Peyer's patch (tissue), 4 donors: Measurements from ENCODE around the gene KLHL28. TPM values are rescaled to one million over a fixed set of nuclear protein-coding genes. Genes with fewer than 3 reads are reported as not detected.

Source experiments
- DNase-seq, 3 donors: peaks; one replicate each; pipeline ENCODE4 v3.0.0-alpha.2; 2017 to 2019
- H3K27ac ChIP-seq, 4 donors: fragments of 200-600 bp; sonication (generic); one replicate each; pipeline ENCODE4 v1.5.1; 2016 to 2019
- H3K27me3 ChIP-seq, 2 donors: fragments of 200-600 bp; sonication (generic); one replicate each; pipeline ENCODE4 v1.5.1; 2019
- H3K36me3 ChIP-seq, 3 donors: fragments of 200-600 bp; sonication (generic); one replicate each; pipeline ENCODE4 v1.5.1; 2016 to 2019
- H3K4me1 ChIP-seq, 4 donors: fragments of 200-600 bp; sonication (generic); one replicate each; pipeline ENCODE4 v1.5.1; 2016 to 2019
- H3K4me3 ChIP-seq, 4 donors: fragments of 200-600 bp; sonication (generic); 1 replicate in 3 of 4; 2 replicates in 1 of 4; pipeline ENCODE4 v1.5.1; 2016 to 2019; ENCODE audit warnings: mild to moderate bottlenecking in 1 of 4
- H3K9me3 ChIP-seq, 4 donors: fragments of 200-600 bp; sonication (generic); one replicate each; pipeline ENCODE4 v1.5.1; 2016 to 2019; ENCODE audit warnings: mild to moderate bottlenecking in 1 of 4
- POLR2A ChIP-seq, 2 donors: fragments of 450-650 bp; IDR thresholded peaks; one replicate each; pipeline ENCODE4 v1.5.1; 2017; ENCODE audit warnings: antibody characterized with exemption in 2 of 2, mild to moderate bottlenecking in 2 of 2, moderate library complexity in 2 of 2
- total RNA-seq, 4 donors: library from RNA; depleted of rRNA; stranded (reverse); fragments of >200 nt; gene quantifications; one replicate each; pipeline ENCODE4 v1.1.0, GENCODE V29; 2016
- TF ChIP-seq, protein P1 (sequence below), 6 experiments: fragments of 450-650 bp in 4 of 6; fragments of 200-600 bp in 2 of 6; sonication (generic) in 1 of 6; IDR thresholded peaks; one replicate each; pipeline ENCODE4 v1.5.1; 2017 to 2019; ENCODE audit warnings: antibody characterized with exemption in 6 of 6, mild to moderate bottlenecking in 3 of 6, moderate library complexity in 1 of 6

The KLHL28 gene
- total RNA-seq, 4 donors from 2014 or later: 7.4 to 17.0 (median 12.0) TPM

DNA sequence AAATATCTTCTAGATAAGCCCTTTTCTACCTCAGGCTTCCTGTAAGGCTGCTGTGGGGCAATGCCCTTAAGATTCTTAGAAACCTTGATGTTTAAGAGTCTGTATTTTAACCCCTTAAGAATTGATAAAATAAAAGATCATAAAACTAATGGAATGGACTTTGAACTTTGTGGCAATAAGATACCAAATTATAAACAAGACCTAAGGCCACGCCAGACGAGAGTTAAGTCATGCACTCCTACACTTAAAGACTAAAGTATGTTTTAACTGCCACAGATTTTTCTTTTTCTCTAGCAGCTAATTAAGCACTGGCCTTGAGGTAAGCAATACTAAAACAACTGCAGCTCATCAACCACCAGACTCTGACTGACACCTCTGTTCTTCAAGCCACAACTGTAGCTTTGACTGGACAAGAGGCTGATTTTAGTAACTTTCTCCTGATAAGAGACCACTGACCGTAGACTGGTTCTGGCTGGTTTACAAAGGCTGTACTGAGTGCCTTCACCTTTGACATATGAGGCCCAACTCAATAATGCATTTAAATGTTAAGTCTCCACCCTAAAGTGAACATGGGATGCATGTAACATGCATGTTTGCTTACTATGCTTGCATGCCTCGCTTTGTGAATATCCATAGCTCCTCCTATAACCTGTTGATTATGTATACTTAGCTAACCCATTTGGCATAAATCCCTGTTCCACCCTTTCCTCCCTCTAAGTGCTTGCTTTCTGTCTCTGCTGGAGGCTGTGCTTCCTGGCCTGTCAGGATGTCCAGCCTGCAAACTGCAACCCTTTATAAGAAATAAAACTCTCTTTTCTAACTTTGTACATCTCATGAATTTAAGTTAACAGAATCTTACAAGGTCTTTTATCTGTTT, 71.9 kb downstream of the KLHL28 start:
- Histone ChIP-seq H3K36me3 (no peaks in the 10 kb centered on the region), H3K9me3 (no peaks in the 10 kb centered on the region), H3K27me3 (no peaks in the 10 kb centered on the region), H3K27ac (peak overlapping the region in 1 of 4 donors; percentile 66), H3K4me1 (no peaks in the 10 kb centered on the region), H3K4me3 (no peak overlapping the region)
- no peak for TF ChIP-seq POLR2A (IDR thresholded peaks at IDR 0.05)
- TF ChIP-seq, protein P1, sequence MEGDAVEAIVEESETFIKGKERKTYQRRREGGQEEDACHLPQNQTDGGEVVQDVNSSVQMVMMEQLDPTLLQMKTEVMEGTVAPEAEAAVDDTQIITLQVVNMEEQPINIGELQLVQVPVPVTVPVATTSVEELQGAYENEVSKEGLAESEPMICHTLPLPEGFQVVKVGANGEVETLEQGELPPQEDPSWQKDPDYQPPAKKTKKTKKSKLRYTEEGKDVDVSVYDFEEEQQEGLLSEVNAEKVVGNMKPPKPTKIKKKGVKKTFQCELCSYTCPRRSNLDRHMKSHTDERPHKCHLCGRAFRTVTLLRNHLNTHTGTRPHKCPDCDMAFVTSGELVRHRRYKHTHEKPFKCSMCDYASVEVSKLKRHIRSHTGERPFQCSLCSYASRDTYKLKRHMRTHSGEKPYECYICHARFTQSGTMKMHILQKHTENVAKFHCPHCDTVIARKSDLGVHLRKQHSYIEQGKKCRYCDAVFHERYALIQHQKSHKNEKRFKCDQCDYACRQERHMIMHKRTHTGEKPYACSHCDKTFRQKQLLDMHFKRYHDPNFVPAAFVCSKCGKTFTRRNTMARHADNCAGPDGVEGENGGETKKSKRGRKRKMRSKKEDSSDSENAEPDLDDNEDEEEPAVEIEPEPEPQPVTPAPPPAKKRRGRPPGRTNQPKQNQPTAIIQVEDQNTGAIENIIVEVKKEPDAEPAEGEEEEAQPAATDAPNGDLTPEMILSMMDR (IDR thresholded peaks at IDR 0.05): no peak
- DNase-seq: no peak

DNA sequence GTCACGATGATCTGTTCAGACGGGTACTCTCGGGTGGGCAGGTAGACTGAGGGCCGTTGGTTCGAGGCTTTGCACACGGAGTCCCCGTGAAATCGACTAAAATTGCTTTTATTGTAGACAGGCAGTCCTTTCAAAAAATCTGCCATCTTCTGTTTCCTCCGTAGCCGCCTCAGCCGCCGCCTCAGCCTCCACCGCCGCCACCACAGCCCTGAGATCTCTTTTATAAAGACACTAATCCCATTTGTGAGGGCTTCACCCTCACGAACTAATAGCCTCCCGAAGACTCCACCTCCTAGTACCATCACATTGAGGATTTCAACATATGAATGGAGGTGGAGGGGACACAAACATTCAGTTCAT, 74.2 kb downstream of the KLHL28 start:
- Histone ChIP-seq H3K27me3 (no peaks in the 10 kb centered on the region), H3K4me1 (no peaks in the 10 kb centered on the region), H3K36me3 (no peaks in the 10 kb centered on the region), H3K9me3 (peaks cover 0 to 3% (median 0%) of the 10 kb centered on the region in 4 donors), H3K27ac (no peak overlapping the region), H3K4me3 (no peak overlapping the region)
- DNase-seq: no peak
- no peak for TF ChIP-seq POLR2A (IDR thresholded peaks at IDR 0.05)
- TF ChIP-seq, protein P1 (IDR thresholded peaks at IDR 0.05): no peak

DNA sequence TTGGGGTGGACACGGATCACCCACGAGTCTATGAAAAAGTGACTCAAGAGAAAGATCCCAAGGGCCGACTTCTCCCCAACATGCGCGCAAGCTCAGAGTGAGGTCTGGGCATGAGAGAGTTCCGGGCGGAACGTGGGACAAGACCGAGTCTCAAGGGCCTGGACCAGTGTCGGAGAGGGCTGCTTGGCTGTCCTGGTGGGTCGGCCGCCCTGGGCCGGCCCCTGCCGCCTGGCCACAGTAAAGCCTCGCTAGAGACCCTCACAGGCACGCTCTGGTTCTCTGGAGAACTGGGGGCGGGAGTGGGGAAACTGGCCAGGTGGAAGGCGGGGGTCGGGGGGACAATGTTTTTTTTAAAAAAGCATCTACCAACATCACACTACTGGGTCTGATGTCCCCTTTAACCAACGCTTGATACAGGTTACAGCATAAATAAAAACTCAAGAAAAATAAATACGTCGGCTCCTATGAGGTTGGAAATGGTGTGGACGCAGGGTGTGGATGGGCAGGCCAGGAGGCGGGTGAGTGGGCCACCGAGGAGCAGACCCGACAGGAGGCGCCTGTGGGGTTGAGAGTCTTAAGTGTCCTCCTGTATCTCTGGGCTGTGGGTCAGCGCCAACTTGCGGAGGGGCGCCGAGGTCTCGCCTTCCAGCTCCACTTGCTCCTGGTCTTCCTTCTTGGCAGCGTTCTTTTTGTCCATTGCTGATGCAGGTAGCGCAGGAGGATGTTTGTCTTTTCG, 74.7 kb downstream of the KLHL28 start:
- Histone ChIP-seq H3K9me3 (peaks cover 0 to 7% (median 0%) of the 10 kb centered on the region in 4 donors), H3K4me1 (no peaks in the 10 kb centered on the region), H3K36me3 (no peaks in the 10 kb centered on the region), H3K27ac (no peak overlapping the region), H3K27me3 (no peaks in the 10 kb centered on the region), H3K4me3 (no peak overlapping the region)
- DNase-seq: no peak
- TF ChIP-seq POLR2A (IDR thresholded peaks at IDR 0.05): no peak
- TF ChIP-seq, protein P1 (IDR thresholded peaks at IDR 0.05): no peak

DNA sequence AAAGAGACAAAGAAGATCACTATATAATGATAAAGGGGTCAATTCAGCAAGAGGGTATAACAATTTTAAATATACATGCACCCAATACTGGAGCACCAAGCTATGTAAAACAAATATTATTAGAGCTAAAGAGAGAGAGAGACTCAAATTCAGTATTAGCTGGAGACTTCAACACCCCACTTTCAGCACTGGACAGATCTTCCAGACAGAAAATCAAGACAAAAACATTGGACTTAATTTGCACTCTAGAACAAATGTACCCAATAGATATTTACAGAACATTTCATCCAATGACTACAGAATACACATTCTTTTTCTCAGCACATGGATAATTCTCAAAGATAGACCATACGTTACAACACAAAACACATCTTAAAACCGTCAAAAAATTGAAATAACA, 81.0 kb downstream of the KLHL28 start:
- no peak overlapping the region for H3K27ac ChIP-seq
- H3K9me3 ChIP-seq: peaks cover 0 to 10% (median 0%) of the 10 kb centered on the region in 4 donors
- DNase-seq: no peak
- no peak overlapping the region for H3K4me3 ChIP-seq
- no peaks in the 10 kb centered on the region for H3K27me3 ChIP-seq
- no peaks in the 10 kb centered on the region for H3K36me3 ChIP-seq
- H3K4me1 ChIP-seq: no peaks in the 10 kb centered on the region
- no peak for TF ChIP-seq POLR2A (IDR thresholded peaks at IDR 0.05)
- TF ChIP-seq, protein P1 (IDR thresholded peaks at IDR 0.05): no peak

Other genes starting within 250 kb of the KLHL28 start
- 10 to 100 TPM; 13.7 to 37.2 (median 25.3) TPM for gene TOGARAM1, start 243 bp upstream of the KLHL28 start, total RNA-seq
- 10 to 100 TPM; 46.6 to 87.5 (median 64.1) TPM for gene PRPF39, start 122.2 kb upstream of the KLHL28 start, total RNA-seq
- gene FKBP3, start 172.5 kb upstream of the KLHL28 start, total RNA-seq: 10 to 100 TPM; 25.6 to 49.5 (median 41.6) TPM
- gene FANCM, start 174.0 kb upstream of the KLHL28 start, total RNA-seq: 10 to 100 TPM in 2 of 4 donors, 1 to 10 TPM in 2; 7.3 to 18.2 (median 9.7) TPM